ENCODE measurements around the gene EHBP1L1.
"Not testable (repeated sequence)": the region's sequence is repeated elsewhere in the genome, so short reads cannot be mapped to it uniquely, and the experiment has no call there.

Gene EHBP1L1

DNA sequence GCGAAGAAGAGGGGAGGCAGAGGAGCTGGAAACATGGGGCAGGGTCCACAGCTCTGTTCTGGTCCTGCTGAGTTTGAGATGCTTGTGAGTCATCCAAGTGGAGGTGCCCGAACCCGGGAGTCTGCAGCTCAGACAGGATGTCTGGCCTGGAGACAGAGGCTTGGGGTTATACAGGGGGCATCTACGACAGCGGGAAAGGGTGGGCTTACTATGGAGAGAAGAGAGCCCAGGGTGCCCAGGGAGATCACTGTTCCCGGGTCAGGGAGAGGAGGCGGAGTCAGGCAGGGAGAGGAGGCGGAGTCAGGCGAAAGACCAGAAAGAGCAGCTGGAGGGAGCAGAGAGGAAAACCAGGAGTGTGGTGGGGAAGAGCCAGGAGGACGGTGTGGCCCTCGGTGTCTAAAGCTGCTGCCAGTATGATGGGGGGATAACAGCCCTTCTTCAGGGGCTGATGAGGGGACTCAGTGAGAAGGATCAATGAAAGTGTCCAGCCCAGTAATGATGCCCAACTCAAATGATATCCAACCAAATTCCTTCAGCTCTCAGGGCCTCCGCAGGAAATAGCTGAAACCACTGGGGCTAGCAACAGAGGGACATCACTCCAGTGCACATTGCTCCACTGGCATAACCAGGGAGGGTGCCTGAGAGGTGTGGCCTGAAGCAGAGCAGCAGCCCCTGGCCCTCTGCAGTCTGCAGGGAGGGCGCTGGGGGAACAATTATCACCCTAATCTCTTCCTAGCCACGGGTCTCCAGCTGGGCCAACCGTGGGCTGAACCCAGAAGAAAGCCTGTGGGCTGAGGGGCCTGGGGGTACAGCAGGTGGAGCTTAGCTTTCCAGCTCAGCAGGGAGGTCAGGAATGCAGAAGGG, 15.1 kb upstream of the EHBP1L1 start:
- DNase-seq (ENCODE audit: low read depth): no peak

DNA sequence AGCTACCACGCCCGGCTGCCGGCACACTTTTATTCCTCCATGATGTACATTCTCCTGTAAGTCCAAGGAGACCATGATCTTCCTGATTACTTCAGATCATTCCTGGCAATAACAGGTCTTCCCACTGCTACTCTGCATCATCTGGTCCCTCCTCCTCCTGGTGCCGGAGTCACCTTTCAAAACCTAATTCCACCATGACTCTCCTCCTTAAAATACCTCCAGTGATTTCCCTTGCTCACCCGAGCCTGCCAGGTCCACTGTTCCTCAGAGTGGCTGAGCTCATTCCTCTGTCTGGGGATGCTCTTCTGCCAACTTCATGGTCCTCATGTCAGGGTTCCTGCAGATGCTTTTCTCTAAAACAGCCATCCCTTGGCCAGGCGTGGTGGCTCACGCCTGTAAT, 13.8 kb upstream of the EHBP1L1 start:
- no peak for DNase-seq (ENCODE audit: low read depth)

DNA sequence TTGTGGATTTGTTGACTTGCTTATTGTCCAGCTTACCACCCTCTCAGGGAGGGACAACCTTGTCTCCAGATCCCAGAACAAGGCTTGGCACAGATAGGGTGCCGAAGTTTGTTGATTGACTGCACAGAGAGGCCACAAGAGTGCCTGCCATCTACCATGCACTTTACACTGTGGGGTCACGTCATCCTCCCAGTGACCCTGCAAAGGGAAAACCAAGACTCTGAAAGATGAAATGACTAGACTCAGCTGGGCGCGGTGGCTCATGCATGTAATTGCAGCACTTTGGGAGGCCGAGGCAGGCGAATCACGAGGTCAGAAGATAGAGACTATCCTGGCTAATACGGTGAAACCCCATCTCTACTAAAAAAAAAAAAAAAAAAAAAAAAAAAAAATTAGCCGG, 13.1 kb upstream of the EHBP1L1 start:
- no peak for DNase-seq (ENCODE audit: low read depth)

DNA sequence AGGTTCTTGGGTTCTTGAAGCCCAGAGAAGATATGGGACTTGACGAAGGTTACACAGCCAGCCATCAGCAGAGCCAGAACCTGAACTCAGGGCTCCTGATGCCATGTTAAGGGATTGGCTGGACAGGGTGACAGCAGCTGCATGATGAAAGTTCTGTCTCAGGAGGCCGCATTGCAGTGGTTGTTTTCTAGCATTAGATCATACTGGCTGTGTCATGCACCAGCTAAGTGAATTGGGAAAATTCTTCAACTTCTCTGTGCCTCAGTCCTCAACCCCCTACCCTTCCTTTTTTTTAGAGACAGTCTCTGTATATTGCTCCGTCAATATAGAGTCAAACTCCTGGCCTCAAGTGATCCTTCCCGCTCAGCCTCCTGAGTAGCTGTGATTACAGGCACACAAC, 12.3 kb upstream of the EHBP1L1 start:
- no peak for DNase-seq (ENCODE audit: low read depth)

DNA sequence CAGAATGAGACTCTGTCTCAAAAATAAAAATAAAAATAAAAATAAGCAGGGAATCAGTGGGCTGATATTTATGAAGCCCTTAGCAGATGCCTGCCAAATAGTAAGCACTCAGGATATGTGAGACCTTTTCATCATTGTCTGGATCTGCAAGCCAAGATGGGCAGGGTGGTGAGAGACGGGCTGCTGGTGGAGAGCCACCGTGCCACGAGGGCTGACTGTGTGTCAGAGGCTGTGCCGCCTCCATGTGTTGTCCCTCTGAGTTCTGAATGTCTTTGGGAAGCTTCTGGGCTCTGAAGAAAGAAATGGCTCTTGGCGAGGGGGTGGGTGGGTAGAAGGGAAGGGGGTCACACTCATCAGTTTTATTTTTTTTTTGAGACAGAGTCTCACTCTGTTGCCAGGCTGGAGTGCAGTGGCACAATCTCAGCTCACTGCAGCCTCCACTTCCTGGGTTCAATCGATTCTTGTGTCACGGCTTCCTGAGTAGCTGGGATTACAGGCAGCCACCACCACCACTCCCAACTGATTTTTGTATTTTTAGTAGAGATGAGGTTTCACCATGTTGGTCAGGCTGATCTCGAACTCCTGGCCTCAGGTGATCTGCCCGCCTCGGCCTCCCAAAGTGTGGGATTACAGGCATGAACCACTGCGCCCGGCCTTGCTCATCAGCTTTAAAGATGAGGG, 10.8 kb upstream of the EHBP1L1 start:
- DNase-seq (ENCODE audit: low read depth): not testable (repeated sequence)

DNA sequence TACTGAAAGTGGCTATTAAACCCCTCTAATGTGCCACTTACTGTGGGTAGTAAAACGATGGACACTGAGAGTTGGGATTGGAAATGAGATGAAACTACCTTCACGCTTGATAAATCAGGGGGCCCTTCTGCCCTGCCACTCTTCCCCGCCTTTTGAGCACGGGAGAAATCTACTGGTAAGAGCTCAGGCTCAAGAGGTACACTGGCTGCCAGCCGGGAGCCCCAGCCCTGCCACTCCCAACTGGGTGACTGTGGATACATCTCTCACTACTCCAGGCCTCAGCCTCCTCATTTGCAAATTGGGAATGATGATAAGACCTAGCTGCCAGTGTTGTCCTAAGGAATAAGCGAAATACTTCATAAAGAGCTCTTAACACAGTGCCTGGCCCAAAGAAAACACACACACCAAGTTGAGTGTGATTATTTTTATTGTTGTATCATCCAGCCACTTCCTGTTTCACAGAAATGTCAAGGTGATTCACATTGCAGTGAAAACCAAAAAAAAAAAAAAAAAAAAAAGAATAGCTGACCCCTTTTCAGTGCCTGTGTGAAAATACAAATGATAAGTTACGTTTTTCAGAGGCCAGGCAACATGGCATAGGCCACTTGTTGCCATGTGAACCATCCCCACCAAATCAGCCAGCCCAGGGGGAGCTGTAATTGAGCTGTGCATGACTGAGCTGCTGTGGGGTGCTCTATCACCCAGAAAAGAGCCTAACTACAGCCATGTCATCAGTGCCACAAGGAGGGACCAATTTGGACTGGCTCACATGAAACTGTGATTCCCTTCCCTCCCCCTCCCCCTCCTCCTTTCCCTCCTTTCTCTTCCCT, 10.0 kb upstream of the EHBP1L1 start:
- DNase-seq (ENCODE audit: low read depth): no peak

DNA sequence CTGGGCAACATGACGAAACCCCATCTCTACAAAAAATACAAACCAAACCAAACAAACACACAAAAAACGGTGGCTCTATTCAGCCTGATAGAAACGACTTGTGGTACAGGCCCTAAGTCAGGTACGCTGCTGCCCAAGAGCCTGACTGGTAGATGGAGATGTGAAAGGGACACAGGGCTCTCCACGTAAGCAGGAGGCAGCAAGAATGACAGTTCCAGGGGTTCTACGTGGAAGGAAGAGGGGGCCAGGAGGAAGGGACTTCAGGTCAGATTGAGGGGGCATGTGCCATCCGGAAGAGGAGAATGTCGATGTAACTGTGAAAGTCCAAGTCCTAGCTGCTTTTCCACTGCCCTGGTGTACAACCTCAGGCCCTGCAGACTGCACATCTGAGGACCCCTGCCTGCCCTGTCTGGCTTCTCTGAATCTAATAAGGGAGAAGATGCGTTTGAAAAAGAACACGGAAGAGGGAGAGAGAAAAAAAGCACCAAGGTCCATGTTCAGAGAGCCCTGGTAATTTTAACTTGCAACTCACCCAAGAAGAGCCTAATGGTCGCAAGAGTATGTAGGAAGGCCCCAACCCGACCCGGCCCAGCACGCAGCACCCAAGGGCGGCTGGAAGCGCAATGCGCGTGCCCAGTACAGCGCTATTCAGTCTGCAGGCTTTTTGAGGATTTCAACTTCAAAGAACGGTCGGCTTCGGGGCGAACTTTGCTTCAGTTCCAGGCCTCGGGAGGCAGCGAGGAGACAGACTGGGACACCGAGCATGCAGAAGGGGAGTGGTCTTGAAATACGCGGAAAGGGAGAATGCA, 6.5 kb upstream of the EHBP1L1 start:
- DNase-seq (ENCODE audit: low read depth): no peak

DNA sequence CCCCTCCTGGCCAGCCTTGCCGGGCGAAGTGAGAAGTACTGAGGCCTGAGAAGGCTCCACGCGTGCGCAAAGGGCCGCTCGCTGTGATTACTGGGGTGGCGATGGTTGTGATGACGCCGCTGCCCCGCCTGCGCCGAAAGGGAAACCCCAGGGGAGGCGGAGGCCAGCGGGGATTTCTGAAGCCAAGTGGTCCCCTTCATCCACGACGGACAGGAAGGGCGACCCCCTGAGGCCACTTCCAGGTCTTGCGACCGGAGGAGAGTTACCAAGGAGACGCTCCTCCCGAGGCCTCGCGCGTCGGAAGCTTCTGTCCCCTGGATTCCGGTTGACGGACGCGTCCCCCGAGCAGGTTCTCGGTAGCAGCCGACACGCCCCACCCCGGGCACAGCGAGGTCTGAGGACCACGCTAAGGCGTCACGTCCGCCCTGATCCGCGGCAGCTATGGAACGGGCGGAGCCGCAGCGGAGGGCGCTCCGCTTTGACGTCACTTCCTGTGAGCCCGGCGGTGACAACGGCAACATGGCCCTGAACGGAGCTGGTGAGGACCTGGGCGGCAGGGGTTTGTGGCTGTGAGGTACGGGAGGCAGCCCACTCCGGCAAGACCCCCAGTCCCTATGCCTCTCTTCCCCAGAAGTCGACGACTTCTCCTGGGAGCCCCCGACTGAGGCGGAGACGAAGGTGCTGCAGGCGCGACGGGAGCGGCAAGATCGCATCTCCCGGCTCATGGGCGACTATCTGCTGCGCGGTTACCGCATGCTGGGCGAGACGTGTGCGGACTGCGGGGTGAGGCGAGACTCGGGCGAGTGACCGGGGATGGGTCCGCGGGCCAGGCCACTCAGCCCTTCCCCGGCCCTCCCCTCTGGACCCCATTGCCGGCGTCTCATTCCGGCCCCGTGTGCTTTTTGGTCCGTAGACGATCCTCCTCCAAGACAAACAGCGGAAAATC, 5.6 kb upstream of the EHBP1L1 start, which contains the start of gene ZNRD2:
Gene ZNRD2, plus strand, starts transcription at position 505 of the 946 bp plus-strand sequence. Its CDS starts 15 bp downstream, at position 520.
- peak; percentile 99 for DNase-seq (ENCODE audit: low read depth)

DNA sequence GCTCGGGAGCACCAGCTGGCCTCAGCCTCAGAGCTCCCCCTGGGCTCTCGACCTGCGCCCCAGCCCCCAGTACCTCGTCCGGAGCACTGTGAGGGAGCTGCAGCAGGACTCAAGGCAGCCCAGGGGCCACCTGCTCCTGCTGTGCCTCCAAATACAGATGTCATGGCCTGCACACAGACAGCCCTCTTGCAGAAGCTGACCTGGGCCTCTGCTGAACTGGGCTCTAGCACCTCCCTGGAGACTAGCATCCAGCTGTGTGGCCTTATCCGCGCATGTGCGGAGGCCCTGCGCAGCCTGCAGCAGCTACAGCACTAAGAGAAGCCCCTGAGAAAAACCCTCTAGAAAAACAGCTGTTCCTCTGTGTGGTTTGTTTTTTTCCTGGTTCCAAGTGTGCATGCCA, 4.4 kb upstream of the EHBP1L1 start:
- no peak for DNase-seq (ENCODE audit: low read depth)

DNA sequence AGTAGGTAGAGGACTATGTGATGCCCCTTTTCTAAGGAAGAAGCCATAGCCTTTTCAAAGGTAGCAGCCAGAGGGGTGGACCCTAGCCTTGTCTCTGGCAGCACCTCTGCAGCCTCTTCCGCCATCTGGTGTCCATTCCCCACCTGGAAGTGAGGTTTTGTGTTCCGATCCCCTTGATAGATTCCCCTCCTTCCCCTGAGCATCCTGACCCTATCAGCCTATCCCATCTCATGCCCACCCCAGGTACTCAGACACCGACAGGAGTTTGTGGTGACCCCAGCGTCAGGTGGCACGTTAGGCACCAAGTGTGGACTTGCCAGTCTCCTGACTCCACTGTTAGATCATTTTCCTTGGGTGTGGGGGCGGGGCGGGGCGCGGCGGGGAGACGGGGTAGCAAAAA, 3.9 kb upstream of the EHBP1L1 start:
- no peak for DNase-seq (ENCODE audit: low read depth)

DNA sequence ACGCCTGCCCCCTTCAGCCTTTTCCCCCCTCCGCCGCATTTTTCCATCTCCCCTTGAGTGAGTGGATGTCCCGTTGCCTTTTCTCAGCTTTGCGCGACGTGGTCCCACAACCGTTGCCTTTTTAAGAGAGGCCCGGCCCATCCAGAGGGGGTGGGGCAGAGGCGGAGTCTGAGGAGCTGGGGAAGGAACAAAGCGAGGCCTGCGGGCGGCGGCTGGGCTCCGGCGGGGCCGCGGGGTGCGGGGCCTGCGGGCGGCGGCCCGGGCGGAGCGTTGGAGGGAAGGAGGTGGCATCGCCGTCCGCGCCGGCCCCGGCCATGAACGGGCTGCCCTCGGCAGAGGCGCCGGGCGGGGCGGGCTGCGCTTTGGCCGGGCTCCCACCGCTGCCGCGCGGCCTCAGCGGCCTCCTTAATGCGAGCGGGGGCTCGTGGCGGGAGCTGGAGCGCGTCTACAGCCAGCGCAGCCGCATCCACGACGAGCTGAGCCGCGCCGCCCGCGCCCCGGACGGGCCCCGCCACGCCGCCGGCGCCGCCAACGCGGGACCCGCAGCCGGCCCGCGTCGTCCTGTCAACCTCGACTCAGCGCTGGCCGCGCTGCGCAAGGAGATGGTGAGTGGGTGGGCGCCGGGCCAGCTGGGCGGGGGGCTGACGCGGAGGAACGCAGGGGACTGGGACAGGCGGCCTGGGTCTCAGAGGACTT, 3.3 kb upstream of the EHBP1L1 start, which contains the start of gene FAM89B:
Gene FAM89B, plus strand, starts transcription at position 183 of the 696 bp plus-strand sequence. Its CDS starts 132 bp downstream, at position 315.
- DNase-seq (ENCODE audit: low read depth): peak; percentile 84

DNA sequence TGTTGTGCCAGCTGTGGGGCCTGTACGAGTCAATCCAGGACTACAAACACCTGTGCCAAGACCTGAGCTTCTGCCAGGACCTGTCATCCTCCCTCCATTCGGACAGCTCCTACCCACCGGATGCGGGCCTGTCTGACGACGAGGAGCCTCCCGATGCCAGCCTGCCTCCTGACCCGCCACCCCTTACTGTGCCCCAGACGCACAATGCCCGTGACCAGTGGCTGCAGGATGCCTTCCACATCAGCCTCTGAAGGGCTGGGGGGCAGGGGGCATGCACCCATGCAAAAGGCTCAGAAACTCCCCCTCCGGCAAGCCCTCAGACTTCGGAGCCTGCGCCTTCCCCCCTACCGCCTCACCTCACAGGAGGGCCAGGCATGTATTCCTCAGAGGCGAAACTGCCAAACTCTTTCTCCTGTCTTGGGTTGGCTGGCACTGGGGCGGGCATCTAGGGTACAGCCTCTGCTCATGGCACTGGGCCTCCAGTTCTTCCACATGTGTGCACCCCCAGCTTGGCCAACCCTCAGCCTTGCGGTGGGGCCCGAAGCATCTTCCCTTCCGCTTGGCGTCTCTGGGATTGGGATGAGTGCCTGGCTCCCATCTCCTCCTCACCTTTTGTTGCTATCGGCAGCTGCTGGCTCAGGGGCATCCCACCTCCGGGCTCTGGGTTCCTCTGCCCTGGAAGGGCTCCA, 2.3 kb upstream of the EHBP1L1 start:
- no peak for DNase-seq (ENCODE audit: low read depth)

DNA sequence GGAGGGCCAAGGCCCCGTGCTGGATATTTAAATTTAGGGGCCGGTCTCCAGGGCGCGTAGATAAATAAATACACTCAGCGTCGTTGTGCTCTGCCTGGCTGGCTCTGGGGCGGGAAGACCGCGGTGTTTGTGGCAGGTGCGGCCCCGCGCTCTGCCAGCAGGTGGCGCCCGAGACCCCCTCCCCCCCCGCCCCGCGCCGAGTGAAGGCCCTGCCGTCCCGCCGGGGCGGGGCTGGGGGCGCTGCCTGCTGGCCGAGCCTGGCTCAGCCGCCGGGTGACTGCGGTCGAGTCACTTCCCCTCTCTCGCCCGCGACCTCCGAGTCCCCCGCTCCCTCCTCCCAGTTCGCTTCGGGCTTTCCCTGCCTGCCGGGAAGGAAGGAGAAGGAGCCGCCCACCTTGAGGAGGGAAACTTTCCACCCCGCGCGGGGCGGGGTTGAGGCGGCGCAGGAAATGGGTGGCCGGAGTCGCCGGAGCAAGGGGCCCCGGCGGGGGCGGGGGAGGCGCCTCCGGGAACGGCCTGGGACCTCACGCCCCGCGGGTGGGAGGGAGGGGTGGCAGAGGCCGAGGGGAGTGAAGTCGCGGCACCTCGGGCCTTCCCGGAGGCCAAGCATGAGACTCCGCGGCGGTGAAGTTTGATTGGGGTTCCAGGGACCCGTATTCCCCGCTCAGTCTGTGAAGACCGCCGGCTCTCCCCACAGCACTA, 1.6 kb upstream of the EHBP1L1 start:
- DNase-seq (ENCODE audit: low read depth): peak; percentile 94

DNA sequence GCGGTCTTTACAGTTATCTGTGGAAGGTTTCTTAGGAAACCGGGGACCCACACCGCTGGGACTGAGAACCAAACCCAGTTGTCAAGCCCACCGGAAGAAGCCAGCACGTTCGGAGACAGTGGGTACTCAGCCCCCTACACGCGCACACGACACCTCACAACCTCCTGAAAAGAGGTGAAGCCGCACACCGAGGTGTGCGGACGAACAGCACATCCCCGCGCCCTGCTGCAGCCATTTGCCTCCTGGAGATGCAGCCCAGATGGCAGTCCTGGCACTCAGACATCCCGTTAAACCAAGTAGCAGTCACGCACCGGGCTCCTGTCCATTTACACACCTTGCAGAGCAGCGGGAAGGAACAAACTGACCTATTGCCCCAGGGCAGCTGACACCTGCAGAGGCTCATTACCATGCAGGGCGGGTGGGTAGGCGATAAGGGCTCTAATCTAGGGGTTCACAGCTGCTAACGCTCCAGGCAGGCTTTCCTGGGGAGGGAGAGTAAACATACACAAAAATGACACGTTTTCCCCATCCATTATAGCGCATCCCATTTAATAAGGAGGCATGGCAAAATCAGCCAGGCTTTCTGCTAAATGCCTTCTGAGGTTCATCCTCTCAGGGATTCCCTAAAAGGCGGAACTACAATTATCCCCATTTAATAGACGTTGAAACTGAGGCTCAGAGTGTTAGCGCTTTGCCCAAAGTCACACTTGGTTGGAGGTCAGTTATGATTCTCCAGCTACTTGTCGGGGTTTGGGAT, 864 bp upstream of the EHBP1L1 start:
- no peak for DNase-seq (ENCODE audit: low read depth)

DNA sequence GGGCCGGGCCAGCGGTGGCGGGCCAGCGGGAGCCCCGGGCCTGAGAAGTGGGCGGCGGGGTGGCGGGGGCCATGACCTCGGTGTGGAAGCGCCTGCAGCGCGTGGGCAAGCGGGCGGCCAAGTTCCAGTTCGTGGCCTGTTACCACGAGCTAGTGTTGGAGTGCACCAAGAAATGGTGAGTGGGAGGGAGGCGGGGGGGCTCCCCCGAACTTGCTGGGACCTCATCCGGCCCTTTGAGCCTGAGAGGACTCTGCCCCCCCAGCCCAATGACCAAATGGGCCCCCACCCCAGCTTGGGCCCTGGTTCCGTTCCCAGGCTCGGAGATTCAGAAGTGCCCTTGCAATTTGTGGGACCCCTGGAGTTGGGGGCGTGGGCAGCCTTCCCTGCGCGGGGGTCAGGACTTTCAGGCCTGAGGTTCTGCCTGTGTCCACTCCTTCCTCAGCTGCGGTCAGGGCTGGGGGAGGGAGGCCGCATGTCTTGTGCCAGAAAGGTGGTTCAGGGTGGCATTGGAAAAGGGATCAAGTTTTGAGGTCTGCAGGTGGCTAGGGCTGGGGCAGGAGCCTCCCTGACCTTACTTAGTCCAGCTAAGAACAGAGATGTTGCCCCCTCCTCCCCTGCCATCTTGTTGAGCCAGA, 496 bp downstream of the EHBP1L1 start:
- DNase-seq (ENCODE audit: low read depth): no peak

DNA sequence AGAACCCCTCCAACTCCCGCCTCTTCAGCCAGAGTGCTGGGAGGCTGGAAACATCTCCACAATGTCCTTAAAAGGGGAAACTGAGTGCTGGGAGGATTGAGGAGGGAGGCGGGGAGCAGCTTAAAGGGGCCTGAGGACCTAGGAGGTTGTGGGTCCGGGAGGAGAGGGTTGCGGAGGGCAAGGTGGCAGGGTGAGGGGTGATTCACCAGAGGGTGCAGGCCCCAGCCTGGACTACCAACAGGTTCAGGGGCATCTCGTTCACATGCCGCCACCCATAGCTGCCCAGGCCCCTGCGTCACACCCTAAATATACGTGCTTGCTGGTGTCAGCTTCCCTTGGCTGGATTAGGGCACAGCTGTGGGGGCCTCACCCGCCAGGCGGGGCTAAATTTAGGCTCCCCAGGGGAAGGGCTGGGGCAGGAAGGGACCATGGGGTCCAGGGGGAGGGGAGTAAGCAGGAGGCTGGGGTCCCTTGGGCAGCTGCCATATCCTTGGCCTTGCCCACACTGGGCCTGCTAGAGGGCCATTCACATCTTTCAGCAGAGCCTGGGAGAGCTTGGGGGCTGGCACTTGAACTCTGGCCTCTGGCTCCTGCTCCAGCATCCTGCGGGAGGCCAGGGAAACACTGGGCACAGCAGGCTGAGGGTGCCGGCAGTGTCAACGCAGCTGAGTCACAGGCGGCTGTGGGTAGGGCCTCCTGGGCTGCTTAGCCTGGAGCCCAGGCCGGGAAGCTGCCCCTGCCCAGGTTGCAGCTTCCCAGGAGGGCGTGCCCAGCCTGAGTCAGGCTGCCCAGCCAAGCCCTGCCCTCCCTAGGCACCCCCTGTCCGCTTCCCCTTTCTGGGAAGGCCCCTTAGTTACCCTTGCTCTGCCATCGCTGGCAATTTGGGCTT, 1.3 kb downstream of the EHBP1L1 start:
- DNase-seq (ENCODE audit: low read depth): no peak
